Jurkat, Clone E6-1 (cell line): Measurements from ENCODE around the gene BEND5.

Source experiments
- DNase-seq: peaks from one replicate; pipeline ENCODE4 v3.0.0-alpha.2; 2011; ENCODE audit warnings: low read depth, low spot score
- H3K4me3 ChIP-seq: 2 replicates; pipeline ENCODE4 v1.5.1; 2011; ENCODE audit warnings: mild to moderate bottlenecking, low read length, control low read depth, moderate library complexity

Gene BEND5

DNA sequence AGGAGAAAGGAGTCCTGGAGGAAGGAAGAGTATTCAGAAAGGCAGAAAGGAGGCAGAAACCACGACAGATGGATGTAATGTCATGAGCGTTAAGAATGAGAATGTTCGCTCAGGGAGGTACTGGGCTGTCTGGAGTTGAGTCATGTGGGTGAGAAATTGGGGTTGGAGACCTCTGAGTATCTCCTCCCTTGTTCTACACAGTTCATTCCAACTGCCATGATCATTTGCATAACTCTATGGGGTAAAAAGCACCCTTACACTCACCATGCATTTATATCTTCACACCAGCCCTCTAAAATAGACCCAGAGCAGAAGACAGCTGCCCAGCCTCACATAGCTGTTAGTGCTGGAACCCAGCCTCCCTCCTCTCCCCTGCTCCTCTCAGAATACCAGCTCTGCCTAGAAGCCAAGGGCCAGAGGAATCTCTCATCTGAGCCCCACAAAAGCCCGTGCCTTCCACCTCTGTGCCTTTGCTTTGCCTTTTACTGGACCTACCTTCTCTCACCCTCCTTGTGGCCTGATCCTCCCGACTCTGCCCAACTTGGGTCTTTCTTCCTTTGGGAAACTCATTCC, 85.2 kb downstream of the BEND5 start:
- DNase-seq: no peak
- no peak overlapping the region for H3K4me3 ChIP-seq

- no peak overlapping the region for H3K4me3 ChIP-seq
- peak; percentile 20 for DNase-seq
Measured at GRCh38 chr1:48688102-48688760, 88.5 kb downstream of the BEND5 start.

DNA sequence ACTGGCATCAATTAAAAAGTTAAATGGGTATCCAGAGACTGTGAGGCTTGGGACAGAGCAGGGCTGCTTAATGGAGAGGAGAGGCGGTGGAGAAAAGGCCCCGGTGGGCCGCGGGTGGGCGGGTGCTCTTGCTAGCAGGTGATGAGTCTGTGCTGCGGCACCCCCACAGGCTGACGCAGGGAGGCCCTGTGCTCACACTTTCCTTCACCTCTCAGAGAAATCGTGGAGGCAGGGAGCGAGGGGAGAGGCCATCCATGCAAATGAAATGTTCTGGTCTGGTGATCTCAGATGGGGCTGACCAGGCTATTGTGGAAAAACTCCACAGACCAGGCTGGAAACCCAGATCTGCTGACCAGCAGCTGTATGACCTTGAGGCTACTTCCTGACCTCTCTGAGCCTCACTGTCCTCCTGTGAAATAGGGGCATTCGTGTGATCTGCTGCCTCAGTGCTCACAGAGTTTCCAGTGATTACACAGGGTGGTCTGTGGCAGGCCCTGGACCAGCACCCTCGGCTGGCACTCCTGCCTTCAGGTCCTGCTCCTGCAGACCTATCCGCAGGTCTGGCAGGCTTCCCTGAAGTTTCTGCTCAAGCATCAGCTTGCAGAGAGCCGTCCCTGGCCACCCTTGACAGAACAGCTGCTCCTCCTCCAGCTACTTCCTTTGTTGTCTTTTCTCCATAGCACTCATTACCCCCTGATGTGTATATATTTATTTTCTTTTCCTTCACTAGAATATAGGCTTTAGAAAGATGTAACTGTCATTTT, 89.2 kb downstream of the BEND5 start:
- no peak overlapping the region for H3K4me3 ChIP-seq
- no peak for DNase-seq

- no peak overlapping the region for H3K4me3 ChIP-seq
- DNase-seq: no peak
Measured at GRCh38 chr1:48686159-48686558, 90.5 kb downstream of the BEND5 start.

DNA sequence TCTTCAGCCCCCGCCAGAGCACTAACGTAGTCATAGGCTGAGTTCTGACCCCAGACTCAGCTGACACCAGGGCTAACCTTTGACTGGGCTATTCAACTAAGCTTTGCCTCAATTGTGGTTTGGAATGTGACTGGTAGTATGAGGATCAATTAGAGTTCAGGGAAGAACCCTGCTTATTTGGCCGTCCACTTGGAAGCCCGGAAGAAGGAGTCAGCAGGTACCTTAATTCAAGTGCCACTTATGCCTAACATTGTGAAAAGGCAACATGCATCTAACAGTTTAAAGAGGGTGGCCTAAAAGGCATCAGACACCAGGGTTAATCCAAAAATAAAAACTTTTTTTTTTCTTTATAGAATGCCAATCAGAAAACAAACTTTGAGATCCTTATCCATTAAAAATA, 92.3 kb downstream of the BEND5 start:
- DNase-seq: no peak
- no peak overlapping the region for H3K4me3 ChIP-seq

DNA sequence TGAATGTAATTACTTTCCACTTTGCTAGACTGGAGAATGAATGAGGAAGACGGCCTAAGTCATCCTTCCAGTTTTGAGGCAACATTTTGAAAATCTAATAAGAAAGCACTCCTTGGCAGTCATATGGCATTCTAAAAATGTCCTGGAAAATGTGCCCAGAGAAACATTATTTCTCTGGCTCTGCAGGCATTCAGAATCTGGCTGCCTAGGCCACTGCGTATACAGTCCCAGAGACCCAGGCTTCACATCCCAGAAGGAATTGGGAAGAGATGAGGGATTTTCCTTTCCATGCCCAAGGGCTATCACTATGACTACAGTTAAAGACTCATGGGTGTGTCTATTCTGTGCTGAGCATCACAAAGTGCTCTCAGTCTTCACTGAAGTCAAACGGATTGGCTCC, 92.9 kb downstream of the BEND5 start:
- H3K4me3 ChIP-seq: no peak overlapping the region
- no peak for DNase-seq

GRCh38 chr1:48681476-48682305, 95.0 kb downstream of the BEND5 start:
- no peak for DNase-seq
- H3K4me3 ChIP-seq: no peak overlapping the region

GRCh38 chr1:48680411-48681035, 96.2 kb downstream of the BEND5 start:
- DNase-seq: no peak

GRCh38 chr1:48679859-48680258, 96.8 kb downstream of the BEND5 start:
- DNase-seq: no peak
- H3K4me3 ChIP-seq: no peak overlapping the region

More at GRCh38 chr1:48680411-48681035, 96.2 kb downstream of the BEND5 start:
- no peak overlapping the region for H3K4me3 ChIP-seq

- no peak for DNase-seq
- no peak overlapping the region for H3K4me3 ChIP-seq
Measured at GRCh38 chr1:48678710-48679505, 97.8 kb downstream of the BEND5 start.
